Heart left ventricle (tissue), 13 donors: ENCODE data around the gene ANKRD45.

ENCODE experiments used
- CTCF ChIP-seq, 12 donors: fragments of 200-600 bp; sonication (generic) in 4 of 12; IDR thresholded peaks; one replicate each; pipeline versions ENCODE4 v1.5.0 to v1.8.0; 2018 to 2022; ENCODE audit warnings: antibody characterized with exemption in 12 of 12, mild to moderate bottlenecking in 5 of 12
- POLR2A ChIP-seq, 2 donors: fragments of 450-650 bp; IDR thresholded peaks; one replicate each; pipeline ENCODE4 v1.6.1; 2017; ENCODE audit warnings: antibody characterized with exemption in 2 of 2, mild to moderate bottlenecking in 2 of 2, moderate library complexity in 2 of 2
- donor health status: ischemic (EF 13 %, LVEDD 7.1; RV severe dilation, severe dysfunction).
- donor health status: DM: no; HTN: yes; CAD: no.
- donor health status: DM: no; HTN: no; CAD: no.
- donor health status: ischemic (EF 25% LVEDD 6.9; RV normal size, moderate dysfunction).
- donor health status: ischemic (EF 25% LVEDD 5.7; RV mildly dilated, moderate dysfunction).
- donor health status: ischemic (EF 35%, LVEDD 5.7; RV mildly dilated, moderate dysfunction).
- donor health status: nonischemic (EF 11% LVEDD 7.7; RV severe dilation, severe dysfunction).
- donor health status: DM: yes; HTN: yes; CAD: no.
- donor health status: PGD.
- donor health status: ischemic (EF 29% LVEDD 5.4; RV normal size, mild dysfunction).
- donor health status: nonischemic (EF 23%, LVEDD 6.1; RV moderate dilation, normal function).

- TF ChIP-seq CTCF (IDR thresholded peaks at IDR 0.05), result no peak
- TF ChIP-seq POLR2A (IDR thresholded peaks at IDR 0.05), result no peak
Measured at GRCh38 chr1:173561263-173561662, 108.4 kb downstream of the ANKRD45 start.
